ENCODE measurements around the gene USP21.

Gene USP21

DNA sequence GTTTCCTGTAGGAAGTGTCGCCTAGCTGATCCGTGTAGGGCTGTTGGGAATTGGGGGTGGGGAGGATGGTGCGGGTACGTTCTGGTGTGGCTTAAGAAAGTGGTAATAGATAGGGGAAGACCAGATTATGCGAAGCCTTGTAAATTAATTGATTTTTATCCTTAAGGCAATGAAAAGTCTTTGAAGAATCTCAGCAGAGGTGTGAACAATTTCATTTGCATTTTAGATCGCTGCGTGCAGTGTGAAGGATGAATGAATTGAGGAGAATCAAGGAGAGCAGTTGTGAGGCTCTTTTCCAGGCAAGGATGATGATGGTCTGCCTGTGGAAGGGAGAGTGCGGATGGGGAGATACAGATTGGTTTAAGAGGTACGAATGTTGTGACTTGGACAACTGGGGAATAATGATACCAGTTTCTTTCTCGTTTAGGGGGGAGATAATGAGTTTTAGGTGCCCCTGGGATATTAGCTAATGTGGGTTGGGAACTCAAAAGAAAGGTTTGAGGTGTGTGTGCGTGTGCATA is 26.0 kb upstream of the USP21 start:
- in situ Hi-C loops (cut with HindIII; ENCODE audit: low sequenced_read_pairs), result no loop called here

DNA sequence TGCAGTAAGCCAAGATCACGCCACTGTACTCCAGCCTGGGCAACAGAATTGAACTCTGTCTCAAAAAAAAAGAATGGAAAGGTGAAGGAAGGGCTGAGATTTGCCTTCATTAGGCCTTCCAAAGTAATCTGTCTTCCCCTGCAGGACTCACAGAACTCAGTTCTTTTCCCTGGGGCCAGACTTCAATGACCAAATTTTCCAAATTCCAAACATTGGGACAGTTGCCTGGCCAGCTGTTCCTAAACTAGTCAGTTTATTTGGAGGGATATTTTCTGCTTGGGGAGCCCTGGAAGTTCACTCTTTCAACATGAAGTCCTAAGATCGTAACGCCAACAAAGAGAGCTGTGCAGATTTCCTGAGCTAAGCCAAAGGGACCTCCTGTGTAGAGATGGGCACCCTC is 21.4 kb upstream of the USP21 start:
- in situ Hi-C loops (cut with HindIII; ENCODE audit: low sequenced_read_pairs), result no loop called here

DNA sequence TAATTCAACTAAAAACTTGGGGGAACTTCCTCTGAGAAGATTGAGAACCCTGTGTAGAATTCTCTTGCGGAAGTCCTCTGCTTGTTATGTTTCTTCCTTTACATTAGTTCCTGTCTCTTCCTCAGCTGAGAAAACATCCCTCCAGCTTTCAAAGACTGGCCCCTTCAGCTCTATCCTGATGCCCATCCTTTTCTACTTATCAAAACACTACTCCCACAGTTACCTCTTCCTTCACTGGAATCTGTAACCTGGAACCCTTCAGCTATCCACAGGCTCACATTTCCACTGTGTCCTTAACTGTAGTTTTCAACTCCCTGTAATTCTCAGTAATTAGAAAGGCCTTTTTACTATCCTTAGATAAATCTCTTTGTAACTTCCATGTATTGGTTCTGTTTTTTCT is 20.9 kb upstream of the USP21 start:
- in situ Hi-C loops (cut with HindIII; ENCODE audit: low sequenced_read_pairs), result no loop called here

DNA sequence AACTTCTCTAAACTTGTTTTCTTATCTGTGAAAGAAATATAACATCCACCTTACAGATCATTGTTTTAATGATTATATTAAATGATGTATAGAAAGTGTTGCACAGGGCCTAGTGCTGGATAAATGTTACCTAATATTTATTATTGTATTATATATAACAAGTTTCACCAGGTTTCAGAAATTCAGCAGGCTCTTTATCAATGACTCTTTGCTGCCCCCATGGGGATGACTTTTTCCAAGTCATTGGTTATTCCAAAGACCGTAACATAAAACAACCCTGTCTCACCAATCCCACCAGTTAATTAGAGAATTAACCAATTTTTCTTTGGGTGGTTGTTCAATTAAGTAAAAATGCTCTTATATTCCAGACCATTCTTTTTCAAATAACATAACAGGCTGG is 19.5 kb upstream of the USP21 start:
- in situ Hi-C loops (cut with HindIII; ENCODE audit: low sequenced_read_pairs), result loop anchor here (5.0 kb wide), 1 partner anchor 47 kb away; no protein-coding TSS in a partner anchor

DNA sequence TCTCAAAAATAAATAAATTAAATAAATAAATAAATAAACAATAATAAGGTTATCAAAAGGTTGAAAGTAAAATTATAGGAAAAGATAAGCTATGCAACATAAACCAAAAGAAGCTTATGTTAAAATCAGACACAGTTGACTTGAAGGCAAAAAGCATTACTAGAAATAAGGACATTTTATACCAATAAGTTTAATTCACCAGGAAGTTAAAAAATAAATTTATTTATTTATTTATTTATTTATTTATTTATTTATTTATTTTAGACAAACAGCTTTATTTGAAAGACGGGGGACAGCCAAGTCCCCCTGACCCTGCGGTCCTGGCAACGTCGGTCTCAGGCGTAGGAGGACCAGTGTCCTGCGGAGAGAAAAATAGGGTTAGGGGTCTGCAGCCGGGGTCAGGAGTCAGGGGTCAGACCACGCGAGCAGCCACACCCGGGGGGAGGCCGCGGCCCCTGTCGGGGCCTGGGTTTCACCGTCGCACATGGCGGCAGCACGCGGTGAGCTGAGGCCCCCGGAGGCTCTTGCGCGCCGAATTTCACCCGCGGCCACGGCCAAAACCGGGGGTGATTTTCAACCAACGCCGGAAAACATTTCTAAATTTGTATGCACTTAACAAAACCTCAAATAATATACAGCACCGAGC is 18.4 kb upstream of the USP21 start:
- in situ Hi-C loops (cut with HindIII; ENCODE audit: low sequenced_read_pairs), result loop anchor here (5.0 kb wide), 1 partner anchor 49 kb away; no protein-coding TSS in a partner anchor

DNA sequence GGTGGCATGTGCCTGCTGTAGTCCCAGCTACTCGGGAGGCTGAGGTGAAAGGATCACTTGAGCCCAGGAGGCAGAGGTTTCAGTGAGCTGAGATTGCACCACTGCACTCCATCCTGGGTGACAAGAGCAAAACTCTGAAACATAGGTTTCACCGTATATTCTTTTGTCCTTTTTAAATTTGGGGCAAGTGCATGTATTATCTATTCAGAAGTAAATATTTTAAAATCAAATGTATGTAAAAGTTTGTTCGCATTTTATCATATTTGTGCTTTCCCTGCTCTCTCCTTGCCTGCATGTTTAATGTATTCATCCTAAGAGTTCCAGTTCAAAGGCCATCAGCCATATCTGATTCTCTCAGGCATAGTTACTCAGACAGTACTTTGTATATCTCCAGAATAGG is 13.5 kb upstream of the USP21 start:
- in situ Hi-C loops (cut with HindIII; ENCODE audit: low sequenced_read_pairs), result no loop called here

DNA sequence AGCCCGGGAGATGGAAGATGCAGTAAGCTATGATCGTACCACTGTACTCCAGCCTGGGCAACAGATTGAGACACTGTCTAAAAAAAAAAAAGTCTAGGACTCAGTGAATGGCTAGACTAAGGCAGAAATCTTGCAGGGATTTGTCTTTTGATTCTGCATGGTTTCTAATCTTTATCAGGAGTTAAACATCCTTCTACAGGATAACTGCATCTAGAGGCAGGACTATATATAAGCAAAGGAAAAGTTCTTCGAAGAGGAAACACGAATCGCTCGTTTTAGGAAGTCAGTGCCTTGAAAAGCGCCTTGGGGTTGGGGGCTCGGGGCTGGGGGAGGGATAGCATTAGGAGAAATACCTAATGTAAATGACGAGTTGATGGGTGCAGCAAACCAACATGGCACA is 6.1 kb upstream of the USP21 start:
- in situ Hi-C loops (cut with HindIII; ENCODE audit: low sequenced_read_pairs), result no loop called here

DNA sequence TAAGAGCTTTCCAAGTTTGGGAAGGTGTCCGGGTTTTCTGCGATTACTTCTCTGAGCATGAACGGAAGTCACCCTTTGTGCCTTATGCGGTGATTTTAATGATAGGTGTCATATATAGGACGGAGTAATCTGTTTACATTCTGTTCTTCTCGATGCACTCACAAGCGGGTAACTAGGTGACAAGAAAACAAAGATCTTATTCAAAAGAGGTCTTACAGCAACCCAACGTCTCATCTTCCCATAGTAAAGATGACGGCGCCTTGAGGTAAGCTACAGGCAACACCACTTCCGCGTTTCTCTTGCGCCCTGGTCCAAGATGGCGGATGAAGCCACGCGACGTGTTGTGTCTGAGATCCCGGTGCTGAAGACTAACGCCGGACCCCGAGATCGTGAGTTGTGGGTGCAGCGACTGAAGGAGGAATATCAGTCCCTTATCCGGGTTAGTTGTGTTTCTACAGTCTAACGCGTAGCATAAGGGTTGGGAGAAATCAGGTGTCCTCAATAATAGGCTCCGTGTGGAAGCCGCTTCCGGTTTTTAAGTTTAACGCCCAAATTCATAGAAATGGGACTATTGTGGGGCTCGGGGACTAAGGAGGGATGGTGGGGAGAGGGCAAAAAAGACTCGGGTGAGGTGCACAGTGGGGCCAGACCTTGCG is 5.5 kb upstream of the USP21 start, which contains the start of gene UFC1:
UFC1 (plus strand) TSS at position 297 of the 656 bp plus-strand sequence; CDS start at position 317, 20 bp downstream.
- in situ Hi-C loops (cut with HindIII; ENCODE audit: low sequenced_read_pairs), result no loop called here

DNA sequence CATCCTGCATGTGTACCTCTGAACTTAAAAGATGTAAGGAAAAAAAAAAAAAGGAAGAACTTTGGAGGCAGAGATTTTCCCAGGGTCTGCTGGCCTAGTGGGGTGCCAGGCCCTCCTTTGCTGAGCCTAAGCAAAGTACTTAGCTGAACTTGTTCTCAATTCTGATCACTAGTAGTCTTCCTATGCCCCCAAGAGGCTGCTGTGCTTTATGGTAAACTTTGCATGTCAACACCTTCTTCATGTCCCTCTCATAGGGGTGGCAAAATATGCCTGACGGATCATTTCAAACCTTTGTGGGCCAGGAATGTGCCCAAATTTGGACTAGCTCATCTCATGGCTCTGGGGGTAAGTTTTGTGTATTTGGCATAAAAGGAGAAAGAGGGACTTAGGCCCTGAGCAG is 1.4 kb upstream of the USP21 start:
- in situ Hi-C loops (cut with HindIII; ENCODE audit: low sequenced_read_pairs), result no loop called here

DNA sequence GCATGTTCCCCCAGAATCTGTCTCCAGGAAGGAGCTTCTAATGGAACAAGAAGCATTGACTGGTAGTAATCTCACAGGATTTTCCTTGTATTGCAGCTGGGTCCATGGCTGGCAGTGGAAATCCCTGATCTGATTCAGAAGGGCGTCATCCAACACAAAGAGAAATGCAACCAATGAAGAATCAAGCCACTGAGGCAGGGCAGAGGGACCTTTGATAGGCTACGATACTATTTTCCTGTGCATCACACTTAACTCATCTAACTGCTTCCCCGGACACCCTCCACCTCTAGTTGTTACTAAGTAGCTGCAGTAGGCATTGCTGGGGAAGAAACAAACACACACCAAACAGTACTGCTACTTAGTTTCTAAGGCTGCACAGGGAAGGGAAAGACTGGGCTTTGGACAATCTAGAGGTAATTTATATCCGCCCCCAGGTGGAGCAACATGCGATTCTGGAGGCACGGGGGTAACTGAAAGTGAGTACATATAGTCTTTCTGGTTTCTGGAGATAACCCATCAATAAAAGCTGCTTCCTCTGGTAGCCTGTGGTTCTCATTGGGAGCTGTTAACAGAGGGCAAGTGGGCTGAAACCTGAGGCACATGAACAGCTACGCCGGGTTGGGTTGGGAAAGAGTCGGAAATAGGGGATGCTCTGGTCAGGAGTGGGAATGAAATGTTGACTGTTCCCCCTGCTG is 837 bp upstream of the USP21 start:
- in situ Hi-C loops (cut with HindIII; ENCODE audit: low sequenced_read_pairs), result no loop called here

DNA sequence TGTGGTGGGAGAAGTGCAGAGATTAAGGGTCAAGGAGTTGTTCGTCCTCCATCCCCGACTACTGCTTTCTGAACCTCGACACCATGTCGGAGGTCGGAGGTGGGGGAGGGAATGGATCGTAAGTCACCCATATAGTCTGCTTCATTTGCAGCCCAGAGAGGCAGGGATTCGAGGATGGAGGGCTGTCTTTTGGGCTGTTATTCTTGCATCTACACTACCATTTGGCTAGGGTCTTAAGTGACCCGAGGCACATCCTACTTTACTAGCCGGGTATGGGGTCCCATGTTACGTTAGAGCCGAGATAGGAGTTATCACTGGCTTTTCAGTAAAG is 578 bp downstream of the USP21 start:
- in situ Hi-C loops (cut with HindIII; ENCODE audit: low sequenced_read_pairs), result no loop called here

DNA sequence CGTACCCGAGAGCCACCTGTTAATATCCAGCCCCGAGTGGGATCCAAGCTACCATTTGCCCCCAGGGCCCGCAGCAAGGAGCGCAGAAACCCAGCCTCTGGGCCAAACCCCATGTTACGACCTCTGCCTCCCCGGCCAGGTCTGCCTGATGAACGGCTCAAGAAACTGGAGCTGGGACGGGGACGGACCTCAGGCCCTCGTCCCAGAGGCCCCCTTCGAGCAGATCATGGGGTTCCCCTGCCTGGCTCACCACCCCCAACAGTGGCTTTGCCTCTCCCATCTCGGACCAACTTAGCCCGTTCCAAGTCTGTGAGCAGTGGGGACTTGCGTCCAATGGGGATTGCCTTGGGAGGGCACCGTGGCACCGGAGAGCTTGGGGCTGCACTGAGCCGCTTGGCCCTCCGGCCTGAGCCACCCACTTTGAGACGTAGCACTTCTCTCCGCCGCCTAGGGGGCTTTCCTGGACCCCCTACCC is 1.4 kb downstream of the USP21 start:
- in situ Hi-C loops (cut with HindIII; ENCODE audit: low sequenced_read_pairs), result no loop called here

DNA sequence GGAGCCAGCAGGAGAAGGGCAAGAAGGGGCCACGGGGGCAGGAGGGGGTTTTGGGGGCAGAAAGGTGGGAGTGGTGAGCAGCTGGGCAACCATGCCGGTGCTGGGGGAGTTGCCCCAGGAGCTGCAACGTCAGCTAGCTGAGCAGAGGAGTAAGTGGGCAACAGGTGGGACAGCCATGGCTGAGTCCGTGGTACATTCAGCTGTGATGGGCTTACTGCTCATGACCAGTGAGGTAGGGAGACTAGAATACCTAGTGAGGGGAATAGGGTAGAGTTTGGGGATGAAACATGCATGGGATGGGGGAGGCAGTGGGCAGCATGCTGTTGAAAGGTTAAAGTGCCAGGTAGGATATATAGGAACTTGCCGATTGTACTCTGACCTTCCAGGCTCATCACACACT is 2.4 kb downstream of the USP21 start:
- in situ Hi-C loops (cut with HindIII; ENCODE audit: low sequenced_read_pairs), result no loop called here

DNA sequence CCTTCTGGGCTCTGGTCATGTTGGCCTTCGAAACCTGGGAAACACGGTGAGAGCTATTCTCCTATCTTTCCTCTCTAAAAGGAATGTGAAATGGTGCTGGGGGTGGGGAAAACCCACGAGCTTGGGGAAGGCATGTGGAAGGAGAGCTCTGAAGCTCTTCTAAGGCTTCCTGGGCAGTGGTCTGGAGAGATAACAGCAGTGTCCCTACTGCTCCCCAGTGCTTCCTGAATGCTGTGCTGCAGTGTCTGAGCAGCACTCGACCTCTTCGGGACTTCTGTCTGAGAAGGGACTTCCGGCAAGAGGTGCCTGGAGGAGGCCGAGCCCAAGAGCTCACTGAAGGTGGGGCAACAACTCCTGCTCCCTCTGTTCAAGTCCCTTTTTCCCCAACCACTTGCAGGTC is 2.8 kb downstream of the USP21 start:
- in situ Hi-C loops (cut with HindIII; ENCODE audit: low sequenced_read_pairs), result no loop called here

DNA sequence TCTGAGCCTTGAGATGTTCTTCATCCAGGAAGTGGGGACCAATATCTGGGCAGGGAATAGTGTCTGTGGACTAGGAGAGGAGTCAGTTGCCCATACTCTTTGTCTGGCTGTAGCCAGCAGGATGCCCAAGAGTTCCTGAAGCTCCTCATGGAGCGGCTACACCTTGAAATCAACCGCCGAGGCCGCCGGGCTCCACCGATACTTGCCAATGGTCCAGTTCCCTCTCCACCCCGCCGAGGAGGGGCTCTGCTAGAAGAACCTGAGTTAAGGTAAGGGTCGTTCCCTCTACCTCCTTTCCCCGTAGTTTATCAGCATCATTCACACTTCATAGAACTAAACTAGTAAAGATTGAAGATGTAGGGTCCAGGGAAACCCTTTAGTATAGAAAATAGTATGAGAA is 3.5 kb downstream of the USP21 start:
- in situ Hi-C loops (cut with HindIII; ENCODE audit: low sequenced_read_pairs), result no loop called here

DNA sequence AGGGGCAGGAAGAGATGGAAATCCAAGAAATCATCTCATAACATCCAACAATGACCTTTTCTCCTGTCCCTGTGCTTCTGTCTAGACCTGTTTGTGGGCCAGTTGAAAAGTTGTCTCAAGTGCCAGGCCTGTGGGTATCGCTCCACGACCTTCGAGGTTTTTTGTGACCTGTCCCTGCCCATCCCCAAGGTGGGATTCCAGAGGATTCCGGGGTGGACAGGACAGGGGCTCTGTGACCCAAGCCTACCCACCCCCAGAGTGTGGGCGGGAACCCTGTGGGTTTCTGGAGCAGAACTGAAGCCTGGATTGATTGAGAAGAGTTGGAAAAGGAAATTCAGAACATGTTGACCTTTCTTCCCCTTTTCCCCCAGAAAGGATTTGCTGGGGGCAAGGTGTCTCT is 4.5 kb downstream of the USP21 start:
- in situ Hi-C loops (cut with HindIII; ENCODE audit: low sequenced_read_pairs), result no loop called here

DNA sequence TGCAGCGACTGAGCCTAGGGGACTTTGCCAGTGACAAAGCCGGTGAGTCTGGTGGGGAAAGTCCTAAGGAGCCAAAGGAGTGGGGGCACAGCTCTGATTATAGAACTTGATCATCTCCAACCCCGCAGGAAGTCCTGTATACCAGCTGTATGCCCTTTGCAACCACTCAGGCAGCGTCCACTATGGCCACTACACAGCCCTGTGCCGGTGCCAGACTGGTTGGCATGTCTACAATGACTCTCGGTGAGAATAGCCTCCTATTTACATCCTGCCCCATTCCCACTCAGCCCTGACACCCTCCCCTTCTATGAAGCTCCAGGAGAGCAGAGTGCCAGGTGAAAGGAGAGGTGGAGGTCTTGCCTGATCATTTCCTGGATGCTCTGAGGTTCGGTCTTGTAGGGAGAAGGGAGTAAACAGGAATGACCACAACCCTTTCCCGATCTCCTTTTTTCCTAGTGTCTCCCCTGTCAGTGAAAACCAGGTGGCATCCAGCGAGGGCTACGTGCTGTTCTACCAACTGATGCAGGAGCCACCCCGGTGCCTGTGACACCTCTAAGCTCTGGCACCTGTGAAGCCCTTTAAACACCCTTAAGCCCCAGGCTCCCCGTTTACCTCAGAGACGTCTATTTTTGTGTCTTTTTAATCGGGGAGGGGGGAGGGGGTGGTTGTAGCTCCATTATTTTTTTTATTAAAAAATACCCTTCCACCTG is 5.8 kb downstream of the USP21 start:
- in situ Hi-C loops (cut with HindIII; ENCODE audit: low sequenced_read_pairs), result no loop called here

DNA sequence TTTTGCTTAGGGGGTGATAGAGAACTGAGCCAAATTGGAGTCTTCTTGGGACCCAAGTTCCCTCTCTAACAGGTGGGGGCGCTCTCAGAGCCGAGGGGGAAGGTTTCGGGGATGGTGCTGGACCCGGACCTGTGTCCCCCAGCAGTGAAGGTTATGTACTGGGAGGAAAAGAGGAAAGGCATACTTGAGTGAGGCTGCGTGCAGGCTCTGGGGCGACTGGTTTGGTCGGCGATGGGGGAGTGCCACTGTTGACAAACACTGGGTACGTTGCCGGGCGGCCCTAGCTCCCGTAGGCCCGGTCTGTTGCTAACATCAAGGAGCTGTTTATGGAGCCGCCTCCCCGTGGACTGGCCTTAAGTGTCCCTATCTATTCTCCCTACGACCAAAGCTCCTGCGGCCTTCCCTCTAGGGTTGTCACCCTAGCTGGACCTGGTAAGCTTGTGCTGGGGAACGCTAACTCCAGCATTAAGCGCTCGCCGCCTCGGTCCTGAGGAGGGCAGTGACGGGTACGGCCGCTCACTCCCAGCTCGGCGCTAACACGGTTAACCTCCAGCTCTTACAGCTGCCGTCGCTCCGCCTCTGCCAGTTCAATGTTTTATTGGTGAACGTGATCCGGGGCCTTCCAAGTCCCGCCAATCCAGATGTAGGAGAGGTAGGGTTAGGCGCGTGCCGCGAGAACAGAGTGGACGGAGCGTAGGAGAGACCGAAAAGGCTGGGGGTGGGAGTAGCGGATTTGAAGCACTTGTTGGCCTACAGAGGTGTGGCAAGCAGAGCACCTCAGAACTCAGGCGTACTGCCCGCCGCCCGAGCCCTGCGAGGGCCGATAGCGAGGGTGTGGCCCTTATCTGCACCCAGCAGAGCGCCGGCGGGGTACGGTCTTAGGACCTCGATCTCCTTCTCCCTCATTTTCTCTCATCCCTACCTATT is 6.7 kb downstream of the USP21 start, which contains the start of gene PPOX:
PPOX (plus strand) TSS at position 685 of the 927 bp plus-strand sequence. CDS start 422 bp downstream, outside the sequence.
- in situ Hi-C loops (cut with HindIII; ENCODE audit: low sequenced_read_pairs), result no loop called here

DNA sequence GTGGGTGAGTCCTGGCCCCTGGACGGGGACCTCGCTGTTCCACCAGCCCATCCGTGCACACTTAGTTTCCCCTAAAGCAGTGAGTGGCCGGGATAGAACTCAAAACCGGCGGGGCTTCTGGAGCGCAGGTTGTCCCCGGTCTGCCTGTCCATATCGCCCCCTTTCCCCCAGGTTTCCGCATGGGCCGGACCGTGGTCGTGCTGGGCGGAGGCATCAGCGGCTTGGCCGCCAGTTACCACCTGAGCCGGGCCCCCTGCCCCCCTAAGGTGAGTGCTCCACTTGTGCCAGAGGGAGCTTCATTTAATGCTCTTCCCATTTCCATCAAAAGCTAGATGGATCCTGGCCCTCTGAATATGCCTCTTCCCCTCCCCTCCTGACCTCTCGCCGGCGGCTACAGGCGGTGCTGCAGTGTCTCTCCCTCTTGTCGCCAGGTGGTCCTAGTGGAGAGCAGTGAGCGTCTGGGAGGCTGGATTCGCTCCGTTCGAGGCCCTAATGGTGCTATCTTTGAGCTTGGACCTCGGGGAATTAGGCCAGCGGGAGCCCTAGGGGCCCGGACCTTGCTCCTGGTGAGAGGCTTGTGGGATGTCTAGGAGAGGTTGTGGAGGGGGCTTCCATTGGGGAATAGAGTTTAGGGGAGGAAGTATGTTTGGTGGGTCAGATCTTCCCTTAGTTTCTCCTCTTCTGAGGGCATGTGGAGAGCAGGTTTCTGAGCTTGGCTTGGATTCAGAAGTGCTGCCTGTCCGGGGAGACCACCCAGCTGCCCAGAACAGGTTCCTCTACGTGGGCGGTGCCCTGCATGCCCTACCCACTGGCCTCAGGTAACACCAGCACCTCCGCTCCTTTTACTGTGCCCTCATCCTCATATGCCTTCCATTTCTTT is 7.6 kb downstream of the USP21 start:
- in situ Hi-C loops (cut with HindIII; ENCODE audit: low sequenced_read_pairs), result no loop called here

Measured in endothelial cell of hepatic sinusoid (primary cell).